Cerebellar nuclear complex (tissue), 1 donor: ENCODE data around the gene SLC6A11.

Experiments used
- DNase-seq, 2 experiments: peaks; one replicate each; lab custom pipeline; 2025; lab: John Stamatoyannopoulos, UW

The SLC6A11 gene

GRCh38 chr3:10981031-10981430 is 165.0 kb downstream of the SLC6A11 start:
- no peak for DNase-seq

DNA sequence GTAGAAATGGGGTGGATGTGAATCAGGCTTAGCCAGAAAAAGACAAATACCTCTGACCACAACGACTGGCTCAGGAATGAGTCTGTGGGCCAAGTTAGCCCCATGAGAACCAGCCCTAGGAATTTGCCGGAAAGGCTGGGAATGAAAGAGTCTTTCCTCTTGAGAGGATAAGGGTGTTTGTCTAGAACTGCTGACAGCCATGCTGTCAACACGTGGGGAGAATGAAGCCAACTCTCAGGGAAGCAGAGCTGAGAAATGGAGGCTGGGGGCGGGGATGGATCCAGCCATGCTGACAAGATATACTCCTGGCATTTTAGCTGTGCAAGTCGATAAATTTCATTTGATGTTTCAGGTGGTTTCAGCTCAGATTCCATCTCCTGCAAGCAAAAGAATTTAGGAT is 165.9 kb downstream of the SLC6A11 start:
- DNase-seq: no peak

- DNase-seq: no peak
These were observed 166.8 kb downstream of the SLC6A11 start for GRCh38 chr3:10982782-10983181.

DNA sequence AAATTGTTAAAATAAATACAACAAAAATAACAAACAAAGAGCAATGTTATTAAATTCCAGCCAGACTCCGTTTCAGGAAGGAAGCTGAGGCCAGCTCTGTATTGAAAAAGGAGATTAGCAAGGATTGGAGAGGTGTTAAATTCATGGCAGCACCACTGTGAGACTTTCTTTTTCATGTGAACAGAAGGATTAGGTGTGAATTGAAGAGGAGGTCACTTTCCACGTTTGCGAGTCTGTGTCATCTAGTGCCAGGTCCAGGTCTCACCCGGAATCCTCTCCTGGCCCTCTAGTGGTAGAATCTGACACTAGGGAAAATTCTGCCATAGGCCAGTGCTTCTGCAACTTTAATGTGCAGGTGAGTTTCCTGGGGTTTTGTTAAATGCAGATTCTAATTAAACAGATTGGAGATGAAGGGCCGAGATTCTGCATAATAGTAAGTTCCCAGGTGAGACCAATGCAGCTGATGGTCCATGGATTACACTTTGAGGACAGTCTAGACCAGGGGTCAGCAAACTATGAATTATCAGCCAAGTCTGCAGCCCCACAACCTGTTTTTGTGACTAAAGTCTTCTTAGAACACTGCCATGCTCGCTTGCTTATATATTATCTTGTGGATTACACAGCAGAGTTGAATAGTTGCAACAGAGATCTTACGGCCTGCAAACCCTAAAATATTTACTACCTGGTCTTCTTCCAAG is 167.3 kb downstream of the SLC6A11 start:
- DNase-seq: peak in 1 of 2 experiments; percentile 5

- no peak for DNase-seq
These were observed 168.4 kb downstream of the SLC6A11 start for GRCh38 chr3:10984371-10984896.

- DNase-seq: no peak
These were observed 169.2 kb downstream of the SLC6A11 start for GRCh38 chr3:10985181-10985580.

DNA sequence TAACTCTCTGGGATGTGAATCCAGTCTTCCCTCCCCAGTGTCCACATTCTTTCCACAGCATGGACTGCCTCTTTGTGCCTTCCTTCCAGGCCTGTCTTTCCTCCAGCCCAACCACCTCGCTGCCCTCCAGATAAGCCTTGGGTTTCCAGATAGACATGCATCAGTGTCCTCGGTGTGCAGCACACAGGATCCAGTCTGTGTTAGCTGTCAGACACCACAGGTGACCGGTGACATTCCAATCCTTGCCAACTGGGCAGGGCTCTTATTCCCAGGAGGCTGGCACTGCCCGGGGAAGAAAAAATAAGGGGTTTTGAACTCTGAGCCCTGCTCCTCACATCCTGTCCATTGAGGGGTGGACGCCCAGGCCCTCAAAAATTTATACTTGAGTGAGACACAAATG is 170.6 kb downstream of the SLC6A11 start:
- DNase-seq: no peak

DNA sequence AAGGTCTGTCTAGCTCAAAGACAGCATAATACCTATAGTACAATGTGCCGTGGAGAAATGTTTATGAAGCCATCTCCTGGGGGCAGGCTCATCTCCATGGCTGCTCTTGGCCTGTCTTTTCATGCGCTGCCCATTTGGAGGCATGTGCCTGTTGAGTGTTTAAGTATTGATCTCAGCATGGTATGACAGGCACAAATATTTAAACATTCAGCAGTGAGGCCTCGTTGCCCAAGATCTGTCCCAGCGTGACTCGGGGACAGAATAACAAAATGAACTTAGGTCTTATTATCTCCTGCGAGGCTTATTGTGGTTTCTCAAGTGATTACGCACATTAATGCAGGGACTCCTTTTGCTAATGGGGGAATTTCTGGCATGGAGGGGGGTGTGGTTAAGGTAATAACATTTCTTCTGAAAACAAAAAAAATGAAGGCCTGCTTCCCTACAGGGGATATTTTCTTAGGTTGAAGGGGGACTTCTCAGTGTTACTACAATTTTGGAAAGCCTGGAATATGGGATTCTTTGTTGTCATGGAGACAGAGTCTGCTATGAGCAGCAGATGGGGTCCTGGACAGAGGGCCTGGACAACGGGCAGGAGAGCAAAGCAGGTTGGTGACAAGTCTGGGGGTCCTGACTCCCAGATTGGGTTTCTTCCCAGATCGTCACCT is 172.1 kb downstream of the SLC6A11 start:
- no peak for DNase-seq

GRCh38 chr3:10988991-10989484 is 173.0 kb downstream of the SLC6A11 start:
- no peak for DNase-seq
